ENCODE results near the gene TXLNB.
A peak's percentile ranks its signal among the peaks of the same experiment; 100 is the strongest.
"Not testable (repeated sequence)": the region's sequence is repeated elsewhere in the genome, so short reads cannot be mapped to it uniquely, and the experiment has no call there.

TXLNB gene

GRCh38 chr6:139231206-139231605, 60.6 kb downstream of the TXLNB start:
- DNase-seq: no peak

- DNase-seq: no peak
Measured at GRCh38 chr6:139230391-139230840, 61.4 kb downstream of the TXLNB start.

GRCh38 chr6:139228387-139228786, 63.4 kb downstream of the TXLNB start:
- DNase-seq: not testable (repeated sequence)

GRCh38 chr6:139219746-139220145, 72.1 kb downstream of the TXLNB start:
- DNase-seq: no peak

- peak; percentile 63 for DNase-seq
Measured at GRCh38 chr6:139219271-139219729, 72.5 kb downstream of the TXLNB start.

GRCh38 chr6:139212460-139212859, 79.3 kb downstream of the TXLNB start:
- DNase-seq: not testable (repeated sequence)

- not testable (repeated sequence) for DNase-seq
Measured at GRCh38 chr6:139210766-139211165, 81.0 kb downstream of the TXLNB start.

GRCh38 chr6:139205843-139206242, 86.0 kb downstream of the TXLNB start:
- no peak for DNase-seq

- no peak for DNase-seq
Measured at GRCh38 chr6:139204978-139205377, 86.8 kb downstream of the TXLNB start.

GRCh38 chr6:139201378-139201777, 90.4 kb downstream of the TXLNB start:
- no peak for DNase-seq

- no peak for DNase-seq
Measured at GRCh38 chr6:139198529-139199288, 93.1 kb downstream of the TXLNB start.

- DNase-seq: no peak
Measured at GRCh38 chr6:139194740-139195139, 97.1 kb downstream of the TXLNB start.

Data from activated CD4-positive, alpha-beta T cell treated with anti-CD3 and anti-CD28 coated beads for 1 hour (primary cell).